AG04449 (cell line): ENCODE measurements around the gene KY.

ENCODE experiments used
- CTCF ChIA-PET: fragments of 350-600 bp; formaldehyde crosslinking; extraction: SDS; loops from one replicate; lab custom pipeline; 2021; ENCODE audit warnings: antibody characterized with exemption; lab: Yijun Ruan, JAX
- POLR2A ChIA-PET: fragments of 400-600, 350-600 bp; formaldehyde crosslinking; extraction: SDS; loops from one replicate; lab custom pipeline; 2020; ENCODE audit warnings: antibody characterized with exemption, inconsistent platforms; lab: Yijun Ruan, JAX
- DNase-seq: peaks from one replicate; pipeline ENCODE4 v3.0.0-alpha.2; 2010; ENCODE audit warnings: low read depth, low spot score
- H3K4me3 ChIP-seq: 2 replicates; pipeline ENCODE4 v1.5.1; 2011; ENCODE audit warnings: low read depth, mild to moderate bottlenecking, control low read depth, low read length
- TF ChIP-seq, protein P1 (sequence below): IDR thresholded peaks from one replicate; pipeline ENCODE4 v1.5.1; 2011; ENCODE audit warnings: mild to moderate bottlenecking, moderate library complexity, low read length, control low read depth, inconsistent platforms; ENCODE audit not compliant: insufficient read depth; ENCODE audit errors: missing control alignments

The KY gene

GRCh38 chr3:134677196-134677986 is 26.6 kb upstream of the KY start:
- H3K4me3 ChIP-seq = no peak overlapping the region
- no peak for DNase-seq
- CTCF ChIA-PET = interaction anchor here (0.8 to 1.8 kb wide), 5 partner anchors 9 to 77 kb away, joined by 3 to 7 read pairs (median 3); no protein-coding TSS in a partner anchor

GRCh38 chr3:134675726-134676256 is 25.0 kb upstream of the KY start:
- DNase-seq = no peak
- POLR2A ChIA-PET = no interaction called here
- CTCF ChIA-PET = no interaction called here
- TF ChIP-seq, protein P1, sequence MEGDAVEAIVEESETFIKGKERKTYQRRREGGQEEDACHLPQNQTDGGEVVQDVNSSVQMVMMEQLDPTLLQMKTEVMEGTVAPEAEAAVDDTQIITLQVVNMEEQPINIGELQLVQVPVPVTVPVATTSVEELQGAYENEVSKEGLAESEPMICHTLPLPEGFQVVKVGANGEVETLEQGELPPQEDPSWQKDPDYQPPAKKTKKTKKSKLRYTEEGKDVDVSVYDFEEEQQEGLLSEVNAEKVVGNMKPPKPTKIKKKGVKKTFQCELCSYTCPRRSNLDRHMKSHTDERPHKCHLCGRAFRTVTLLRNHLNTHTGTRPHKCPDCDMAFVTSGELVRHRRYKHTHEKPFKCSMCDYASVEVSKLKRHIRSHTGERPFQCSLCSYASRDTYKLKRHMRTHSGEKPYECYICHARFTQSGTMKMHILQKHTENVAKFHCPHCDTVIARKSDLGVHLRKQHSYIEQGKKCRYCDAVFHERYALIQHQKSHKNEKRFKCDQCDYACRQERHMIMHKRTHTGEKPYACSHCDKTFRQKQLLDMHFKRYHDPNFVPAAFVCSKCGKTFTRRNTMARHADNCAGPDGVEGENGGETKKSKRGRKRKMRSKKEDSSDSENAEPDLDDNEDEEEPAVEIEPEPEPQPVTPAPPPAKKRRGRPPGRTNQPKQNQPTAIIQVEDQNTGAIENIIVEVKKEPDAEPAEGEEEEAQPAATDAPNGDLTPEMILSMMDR = no peak
- H3K4me3 ChIP-seq = no peak overlapping the region

More at GRCh38 chr3:134677196-134677986, 26.6 kb upstream of the KY start:
- POLR2A ChIA-PET = no interaction called here
- TF ChIP-seq, protein P1 = peak; percentile 44

DNA sequence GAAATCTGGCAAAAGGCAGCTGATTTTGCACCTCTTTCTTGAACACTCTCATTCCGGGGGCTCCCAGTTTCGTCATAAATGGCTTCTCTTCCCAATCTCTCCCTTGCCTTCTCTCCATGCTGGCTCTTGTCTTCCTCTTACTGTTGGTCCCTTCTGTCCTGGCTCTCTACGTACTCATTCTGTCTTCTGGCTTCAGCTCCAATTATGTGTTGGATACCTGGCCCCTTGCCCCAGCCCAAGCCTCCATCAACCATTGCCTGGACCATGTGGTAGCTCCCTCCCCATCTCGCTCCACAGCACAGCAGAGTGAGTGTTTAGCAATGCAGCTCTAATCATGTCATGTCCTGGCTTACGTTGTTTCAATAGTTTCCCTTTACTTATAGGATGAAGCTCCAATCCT is 21.7 kb upstream of the KY start:
- TF ChIP-seq, protein P1 = no peak
- POLR2A ChIA-PET = no interaction called here
- no peak for DNase-seq
- no peak overlapping the region for H3K4me3 ChIP-seq
- CTCF ChIA-PET = interaction anchor here (1.3 to 1.8 kb wide), 2 partner anchors 9 to 82 kb away, joined by 3 read pairs; no protein-coding TSS in a partner anchor

- CTCF ChIA-PET = no interaction called here
- POLR2A ChIA-PET = no interaction called here
- no peak overlapping the region for H3K4me3 ChIP-seq
Observed at GRCh38 chr3:134667956-134668355, 17.1 kb upstream of the KY start.

DNA sequence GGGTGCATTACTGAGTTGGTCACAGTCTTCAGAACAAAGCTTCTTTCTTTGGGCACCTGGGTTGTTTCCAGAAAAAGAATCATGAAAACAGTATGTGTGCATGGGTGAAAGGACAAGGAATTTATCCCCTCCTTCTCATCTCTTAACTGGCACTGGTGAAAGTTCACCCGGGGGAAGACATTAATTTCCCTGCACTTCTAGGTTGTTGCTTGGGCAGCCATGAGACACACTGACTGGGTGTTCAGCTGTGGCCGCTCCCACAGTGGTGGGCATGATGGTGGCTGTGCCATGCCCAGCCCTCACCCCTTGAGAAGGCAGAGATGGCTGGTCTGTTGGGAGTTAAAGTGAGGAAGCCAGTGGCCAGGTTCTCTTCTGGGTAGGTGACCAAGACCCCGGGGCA is 16.6 kb upstream of the KY start:
- TF ChIP-seq, protein P1 = no peak
- CTCF ChIA-PET = no interaction called here
- no peak for DNase-seq
- no peak overlapping the region for H3K4me3 ChIP-seq
- POLR2A ChIA-PET = no interaction called here

More at GRCh38 chr3:134667956-134668355, 17.1 kb upstream of the KY start:
- no peak for DNase-seq
- TF ChIP-seq, protein P1 = no peak

DNA sequence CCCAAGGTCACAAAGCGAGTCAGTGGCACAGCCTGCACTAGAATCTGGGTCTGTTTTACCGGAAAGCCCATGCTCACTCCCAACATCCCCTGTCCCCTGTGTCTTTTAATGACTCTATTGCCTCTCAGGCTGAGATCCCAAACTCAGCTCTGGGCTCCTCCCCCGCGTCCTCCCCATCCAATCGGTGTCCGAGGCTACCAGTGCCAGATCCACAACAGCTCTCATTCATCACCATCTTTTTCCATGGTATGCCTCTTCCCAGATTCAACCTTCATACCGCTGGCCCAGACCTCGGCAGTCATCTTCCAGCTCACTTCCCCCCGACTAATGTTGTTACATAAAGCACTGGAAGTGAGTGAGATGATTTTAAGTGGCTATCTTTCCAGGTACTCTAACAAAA is 16.1 kb upstream of the KY start:
- POLR2A ChIA-PET = no interaction called here
- no peak overlapping the region for H3K4me3 ChIP-seq
- DNase-seq = no peak
- TF ChIP-seq, protein P1 = no peak
- CTCF ChIA-PET = interaction anchor here (1.4 kb wide), 1 partner anchor 14 kb away, joined by 3 read pairs; no protein-coding TSS in a partner anchor
